K562 (cell line): ENCODE data around the gene ADAMTS14. TPM values are rescaled to one million over a fixed set of nuclear protein-coding genes. Genes with fewer than 3 reads are reported as not detected.

Experiments used
- ATAC-seq: fragments of 200-7000 bp; cut with Tn5 transposase; 3 replicates; pipeline ENCODE4 v1.9.1; 2020; ENCODE audit warnings: moderate library complexity
- BruUV-seq: library from RNA; stranded (reverse); fragments of 400-500 nt; replicated peaks from 2 replicates; lab custom pipeline; 2021; lab: Mats Ljungman, UMichigan
- CTCF ChIA-PET: fragments of 300-600 bp; formaldehyde crosslinking; extraction: SDS; loops from one replicate; lab custom pipeline; 2021; ENCODE audit warnings: low intra/inter-chr PET ratio; lab: Yijun Ruan, JAX
- POLR2A ChIA-PET: fragments of 300-600, 350-650 bp; sonication (Branson Sonifier 250); formaldehyde crosslinking; extraction: SDS; loops from one replicate; lab custom pipeline; 2021; ENCODE audit warnings: antibody characterized with exemption, inconsistent platforms; lab: Yijun Ruan, JAX
- DNase-seq, 4 experiments: peaks; one replicate each; pipeline versions ENCODE4 v3.0.0 to v3.0.0-alpha.2; 2011 to 2018; ENCODE audit warnings: low spot score in 3 of 4, mixed read lengths in 3 of 4; ENCODE audit errors: extremely low read depth in 1 of 4
- FAIRE-seq: peaks from 2 replicates; lab custom pipeline; 2011; peaks lifted over from hg19 to GRCh38; lab: Jason Lieb, UNC
- H2AFZ ChIP-seq: 2 replicates; pipeline ENCODE4 v1.6.0; 2011; ENCODE audit warnings: low read depth, low read length, control low read depth, inconsistent platforms
- H3K27ac ChIP-seq: fragments of 200-600 bp; 3 replicates; pipeline ENCODE4 v1.8.0; 2011; ENCODE audit warnings: low read depth, mild to moderate bottlenecking, control low read depth, inconsistent platforms, low read length, moderate library complexity, mixed read lengths; ENCODE audit errors: extremely low read depth
- H3K27me3 ChIP-seq, 2 experiments: fragments of 300-600 bp in 1 of 2; 2 replicates in 1 of 2; 3 replicates in 1 of 2; pipeline versions ENCODE4 v1.6.0 to v1.8.0; 2011; ENCODE audit warnings: inconsistent platforms in 2 of 2, low read length in 2 of 2, mild to moderate bottlenecking in 1 of 2, mixed read lengths in 1 of 2, moderate library complexity in 1 of 2; ENCODE audit not compliant: control insufficient read depth in 2 of 2, insufficient read depth in 2 of 2
- H3K36me3 ChIP-seq: fragments of 300-600 bp; 3 replicates; pipeline ENCODE4 v1.8.0; 2011; ENCODE audit warnings: mild to moderate bottlenecking, low read length, inconsistent platforms; ENCODE audit not compliant: control insufficient read depth, insufficient read depth
- H3K4me1 ChIP-seq, 2 experiments: fragments of 200-600 bp in 1 of 2; replicated peaks in 1 of 2; 2 replicates in 1 of 2; 3 replicates in 1 of 2; pipeline versions ENCODE4 v1.5.1 to v1.8.0; 2011; ENCODE audit warnings: inconsistent platforms in 2 of 2, low read length in 2 of 2, mild to moderate bottlenecking in 1 of 2, mixed read lengths in 1 of 2, moderate library complexity in 1 of 2; ENCODE audit not compliant: control insufficient read depth in 2 of 2, insufficient read depth in 2 of 2
- H3K4me2 ChIP-seq: 2 replicates; pipeline ENCODE4 v1.6.1; 2011; ENCODE audit warnings: low read length, control low read depth, inconsistent platforms, mixed read lengths; ENCODE audit not compliant: insufficient read depth
- H3K4me3 ChIP-seq: fragments of 200-600 bp; sonication (generic), shearing (Covaris generic); 2 replicates; pipeline ENCODE4 v1.5.1; 2016; ENCODE audit warnings: control low read depth, inconsistent platforms
- H3K79me2 ChIP-seq: fragments of 200-600 bp; 3 replicates; pipeline ENCODE4 v1.8.0; 2011; ENCODE audit warnings: low read length, inconsistent platforms; ENCODE audit not compliant: control insufficient read depth, insufficient read depth
- H3K9ac ChIP-seq, 2 experiments: 2 replicates each; pipeline versions ENCODE4 v1.6.0 to v1.6.1; 2011; ENCODE audit warnings: low read depth in 2 of 2, low read length in 2 of 2, control low read depth in 1 of 2, inconsistent platforms in 1 of 2, mild to moderate bottlenecking in 1 of 2, mixed read lengths in 1 of 2; ENCODE audit not compliant: insufficient read depth in 1 of 2
- H3K9me1 ChIP-seq: one replicate; pipeline ENCODE4 v1.6.0; 2011; ENCODE audit warnings: inconsistent platforms, mild to moderate bottlenecking, low read length, moderate library complexity; ENCODE audit not compliant: control insufficient read depth, insufficient read depth
- H3K9me3 ChIP-seq: replicated peaks from 2 replicates; pipeline ENCODE4 v1.5.1; 2011; ENCODE audit warnings: low read depth, low read length, inconsistent platforms; ENCODE audit not compliant: control insufficient read depth, insufficient read depth
- H4K20me1 ChIP-seq: replicated peaks from 2 replicates; pipeline ENCODE4 v1.6.1; 2011; ENCODE audit warnings: low read length, inconsistent platforms, mixed read lengths; ENCODE audit not compliant: control insufficient read depth, insufficient read depth
- ADNP ChIP-seq: fragments of 200-800 bp; sonication (Bioruptor generic); IDR thresholded peaks from 2 replicates; pipeline ENCODE4 v1.6.1; 2016; ENCODE audit warnings: missing genetic modification characterization, missing compliant biosample characterization
- CHD1 ChIP-seq: fragments of 200-600 bp; sonication (generic); IDR thresholded peaks from one replicate; pipeline ENCODE4 v1.6.1; 2012; ENCODE audit warnings: mild to moderate bottlenecking, moderate library complexity, low read length, inconsistent platforms
- DEAF1 ChIP-seq: fragments of 450-650 bp; formaldehyde crosslinking; IDR thresholded peaks from 2 replicates; pipeline ENCODE4 v1.4.0; 2020; ENCODE audit warnings: mild to moderate bottlenecking, moderate library complexity
- HMG20B ChIP-seq: fragments of 250-450 bp; sonication (Bioruptor Pico); IDR thresholded peaks from 2 replicates; pipeline ENCODE4 v1.5.0; 2021; ENCODE audit warnings: mild to moderate bottlenecking
- KDM2B ChIP-seq: fragments of 250-450 bp; sonication (Bioruptor Pico); IDR thresholded peaks from 2 replicates; pipeline ENCODE4 v1.8.0; 2021; ENCODE audit warnings: mild to moderate bottlenecking, moderate library complexity
- MED1 ChIP-seq: sonication (generic); formaldehyde crosslinking; IDR thresholded peaks from 2 replicates; pipeline ENCODE4 v1.8.1; 2023; ENCODE audit warnings: missing genetic modification reagents, borderline replicate concordance
- NCOA1 ChIP-seq: fragments of 450-650 bp; IDR thresholded peaks from 2 replicates; pipeline ENCODE4 v1.6.1; 2016; ENCODE audit warnings: low read depth
- PHF21A ChIP-seq: fragments of 450-650 bp; IDR thresholded peaks from 2 replicates; pipeline ENCODE4 v1.6.1; 2017; ENCODE audit warnings: low read depth, borderline replicate concordance
- POLR2H ChIP-seq: IDR thresholded peaks from 2 replicates; pipeline ENCODE4 v1.6.1; 2016; ENCODE audit warnings: missing genetic modification characterization, low read depth, mild to moderate bottlenecking, control low read depth, missing compliant biosample characterization, moderate library complexity
- SAFB ChIP-seq: fragments of 200-400 bp; formaldehyde crosslinking; IDR thresholded peaks from 2 replicates; pipeline ENCODE4 v1.6.1; 2017; ENCODE audit warnings: low read depth, low read length, borderline replicate concordance
- SPI1 ChIP-seq: IDR thresholded peaks from 2 replicates; pipeline ENCODE4 v1.6.1; 2011; ENCODE audit warnings: low read depth, low read length, control low read depth, borderline replicate concordance
- TAL1 ChIP-seq: fragments of 450-650 bp; IDR thresholded peaks from 2 replicates; pipeline ENCODE4 v1.6.1; 2016; ENCODE audit warnings: mild to moderate bottlenecking
- TEAD1 ChIP-seq, 2 experiments: fragments of 450-650 bp in 1 of 2; sonication (generic) in 1 of 2; formaldehyde crosslinking; IDR thresholded peaks; 2 replicates each; pipeline versions ENCODE4 v1.4.0 to v1.8.0; 2020 to 2022; ENCODE audit warnings: mild to moderate bottlenecking in 2 of 2, missing genetic modification reagents in 1 of 2
- THAP12 ChIP-seq: fragments of 250-450 bp; sonication (Bioruptor Pico); IDR thresholded peaks from 2 replicates; pipeline ENCODE4 v1.9.0; 2021; ENCODE audit warnings: mild to moderate bottlenecking, inconsistent platforms
- ZNF212 ChIP-seq: fragments of 450-650 bp; formaldehyde crosslinking; IDR thresholded peaks from 2 replicates; pipeline ENCODE4 v1.4.0; 2020; ENCODE audit warnings: mild to moderate bottlenecking
- ZNF311 ChIP-seq: fragments of 250-450 bp; sonication (Bioruptor Pico); IDR thresholded peaks from 2 replicates; pipeline ENCODE4 v1.4.0; 2020; ENCODE audit warnings: mild to moderate bottlenecking, moderate library complexity
- ZNF75A ChIP-seq: fragments of 450-650 bp; formaldehyde crosslinking; IDR thresholded peaks from 2 replicates; pipeline ENCODE4 v1.4.0; 2020; ENCODE audit warnings: mild to moderate bottlenecking
- ZNF785 ChIP-seq: fragments of 250-450 bp; sonication (Bioruptor Pico); IDR thresholded peaks from 2 replicates; pipeline ENCODE4 v1.4.0; 2020; ENCODE audit warnings: mild to moderate bottlenecking
- ZNF79 ChIP-seq: fragments of 250-450 bp; sonication (Bioruptor Pico); IDR thresholded peaks from 2 replicates; pipeline ENCODE4 v1.4.0; 2020; ENCODE audit warnings: low read depth, mild to moderate bottlenecking, moderate library complexity
- WGBS: fragments of 100-300 bp; shearing (Covaris generic); methylation state at CpG from one replicate; pipeline ENCODE4 v1.1.6; 2016; ENCODE audit warnings: low coverage, mixed read lengths; ENCODE audit not compliant: insufficient coverage; ENCODE audit errors: missing lambda C conversion rate; 5-methylcytosine and 5-hydroxymethylcytosine counted together
- in situ Hi-C: fragments of 300-500 bp; cut with MboI; formaldehyde crosslinking; loops from 4 replicates; pipeline ENCODE4 v1.15.0; 2018; ENCODE audit warnings: inconsistent platforms, mixed read lengths
- intact Hi-C: fragments of 100-400 bp; cut with micrococcal nuclease; formaldehyde crosslinking; loops from 2 replicates; pipeline ENCODE4 v1.14.2; 2022
- polyA plus RNA-seq, 8 experiments: library from polyadenylated mRNA; depleted of rRNA in 4 of 8; stranded (reverse) in 5 of 8; unstranded in 3 of 8; fragments of >200 nt; fragmentation: Nextera tagmentation in 2 of 8; fragmentation: Illumina TruSeq in 1 of 8; extraction: Ambion mirVana in 2 of 8; extraction: Trizol in 1 of 8; gene quantifications; 2 replicates each; pipeline versions ENCODE4 v1.2.1 to v1.2.3, GENCODE V29; 2011 to 2014; ENCODE audit warnings: inconsistent platforms in 1 of 8, missing spikeins in 1 of 8
- total RNA-seq, 7 experiments: library from RNA; depleted of rRNA in 6 of 7; stranded (reverse); fragments of >200 nt in 6 of 7; fragmentation: Illumina TruSeq in 2 of 7; extraction: Trizol in 2 of 7; gene quantifications; 2 replicates each; pipeline versions ENCODE4 v1.2.1 to v1.2.3, GENCODE V29; 2011 to 2021; ENCODE audit warnings: low replicate concordance in 1 of 7

The ADAMTS14 gene
- total and polyA plus RNA-seq, 9 of the 15 experiments (the other 6 are each of a cell fraction or from before 2014, with no cell fraction given): 0.04 to 37.4 (median 15.9) TPM

DNA sequence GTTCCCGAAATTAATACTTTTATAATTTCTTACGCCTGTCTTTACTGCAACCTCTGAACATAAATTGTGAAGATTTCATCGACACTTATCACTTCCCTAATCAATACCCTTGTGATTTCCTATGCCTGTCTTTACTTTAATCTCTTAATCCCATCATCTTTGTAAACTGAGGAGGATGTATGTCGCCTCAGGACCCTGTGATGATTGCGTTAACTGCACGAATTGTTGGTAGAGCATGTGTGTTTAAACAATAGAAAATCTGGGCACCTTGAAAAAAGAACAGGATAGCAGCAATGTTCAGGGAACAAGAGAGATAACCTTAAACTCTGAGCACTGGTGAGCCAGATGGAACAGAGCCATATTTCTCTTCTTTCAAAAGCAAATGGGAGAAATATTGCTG is 4.5 kb upstream of the ADAMTS14 start (continued):
- TF ChIP-seq ZNF785 (CRISPR knock-in tag) (0 out of 2 replicates have a peak, but pooled peaks have one; percentile 49), ZNF311 (peak; percentile 85; the same call in 1 of the 2 replicates), TEAD1 (CRISPR knock-in tag; IDR thresholded peaks at IDR 0.05) (0 out of 4 replicates have a peak, but pooled peaks have one; percentile 0 to 13)

- 14% methylated on average over 10 of the region's 10 CpGs for WGBS
- Histone ChIP-seq H3K79me2 (peaks cover 23% of the 10 kb centered on the region), H3K9ac (peak overlapping the region; percentile 57 to 85; a peak in 3 of 4 replicates), H3K9me3 (no peaks in the 10 kb centered on the region), H3K9me1 (no peaks in the 10 kb centered on the region), H3K27ac (peak overlapping the region; percentile 82), H2AFZ (peak overlapping the region; percentile 79), H3K4me2 (peak overlapping the region; percentile 58), H3K4me3 (no peak overlapping the region), H3K4me1 (peaks cover 67 to 83% of the 10 kb centered on the region in 2 experiments), H3K36me3 (no peaks in the 10 kb centered on the region), H4K20me1 (no peaks in the 10 kb centered on the region), H3K27me3 (no peaks in the 10 kb centered on the region)
- intact Hi-C loops: no loop called here
- no TSS peak for BruUV-seq
- ChIA-PET POLR2A (interaction anchor here (0.6 to 2.5 kb wide), 5 partner anchors 9 to 124 kb away, joined by 3 to 8 read pairs (median 3); no protein-coding TSS in a partner anchor), CTCF (no interaction called here)
- DNase-seq: peak in 1 of 4 experiments; percentile 72
- no peak for ATAC-seq
- no peak for FAIRE-seq
- in situ Hi-C loops: no loop called here
- TF ChIP-seq HMG20B (CRISPR knock-in tag): 0 out of 2 replicates have a peak, but pooled peaks have one; percentile 18
- no peak for TF ChIP-seq ADNP (tag)
- TF ChIP-seq TAL1: no peak
- peak; percentile 47; the same call in 1 of the 2 replicates for TF ChIP-seq ZNF75A (CRISPR knock-in tag)
- TF ChIP-seq ZNF212 (CRISPR knock-in tag): no peak
- TF ChIP-seq CHD1: peak; percentile 0
- no peak for TF ChIP-seq KDM2B (CRISPR knock-in tag)
- no peak for TF ChIP-seq POLR2H (tag)
- TF ChIP-seq PHF21A: no peak
- no peak for TF ChIP-seq THAP12 (CRISPR knock-in tag)
- TF ChIP-seq ZNF79 (CRISPR knock-in tag): peak; percentile 70
- TF ChIP-seq NCOA1: no peak
- TF ChIP-seq MED1 (CRISPR knock-in tag): no peak
- TF ChIP-seq SAFB: no peak
- TF ChIP-seq DEAF1 (CRISPR knock-in tag): peak; percentile 26; the same call in 1 of the 2 replicates
- no peak for TF ChIP-seq SPI1
Observed at GRCh38 chr10:70668454-70668970, 3.8 kb upstream of the ADAMTS14 start.
